MCF 10A (cell line): Measurements from ENCODE around the gene LRRC43. TPM values are rescaled to one million over a fixed set of nuclear protein-coding genes. Genes with fewer than 3 reads are reported as not detected.

Experiments
- BruUV-seq: library from RNA; stranded (reverse); fragments of 400-500 nt; replicated peaks from 2 replicates; lab custom pipeline; 2021; lab: Mats Ljungman, UMichigan
- CTCF ChIA-PET: fragments of 300-600 bp; sonication (Branson Sonifier 250); formaldehyde crosslinking; extraction: SDS; loops from one replicate; lab custom pipeline; 2021; ENCODE audit warnings: antibody characterized with exemption, inconsistent platforms; lab: Yijun Ruan, JAX
- POLR2A ChIA-PET: fragments of 300-600, 350-650 bp; sonication (Branson Sonifier 250); formaldehyde crosslinking; extraction: SDS; loops from one replicate; lab custom pipeline; 2020; ENCODE audit warnings: antibody characterized with exemption, inconsistent platforms; lab: Yijun Ruan, JAX
- DNase-seq: peaks from one replicate; pipeline ENCODE4 v3.0.0-alpha.2; 2018; ENCODE audit not compliant: unreplicated experiment
- H3K27ac Mint-ChIP-seq: one replicate; pipeline ENCODE4 v1.8.0; 2022; ENCODE audit warnings: mild to moderate bottlenecking, low read depth, mixed read lengths; ENCODE audit not compliant: unreplicated experiment
- H3K27me3 Mint-ChIP-seq: one replicate; pipeline ENCODE4 v1.8.0; 2022; ENCODE audit warnings: mixed read lengths; ENCODE audit not compliant: insufficient read depth, unreplicated experiment
- H3K36me3 Mint-ChIP-seq: one replicate; pipeline ENCODE4 v1.8.0; 2022; ENCODE audit warnings: mild to moderate bottlenecking, moderate library complexity, mixed read lengths; ENCODE audit not compliant: insufficient read depth, unreplicated experiment
- H3K4me1 Mint-ChIP-seq: one replicate; pipeline ENCODE4 v1.8.0; 2022; ENCODE audit warnings: mixed read lengths; ENCODE audit not compliant: insufficient read depth, unreplicated experiment
- H3K4me3 Mint-ChIP-seq: one replicate; pipeline ENCODE4 v1.8.0; 2022; ENCODE audit warnings: mild to moderate bottlenecking, moderate library complexity, mixed read lengths; ENCODE audit not compliant: unreplicated experiment
- H3K9me3 Mint-ChIP-seq: one replicate; pipeline ENCODE4 v1.8.0; 2022; ENCODE audit warnings: mixed read lengths; ENCODE audit not compliant: unreplicated experiment
- CTCF ChIP-seq: fragments of 200-600 bp; IDR thresholded peaks from one replicate; pipeline ENCODE4 v1.8.0; 2022; ENCODE audit warnings: antibody characterized with exemption, mild to moderate bottlenecking; ENCODE audit not compliant: unreplicated experiment
- intact Hi-C: fragments of 100-400 bp; cut with micrococcal nuclease; formaldehyde crosslinking; loops from 2 replicates; pipeline ENCODE4 v1.14.1; 2022
- total RNA-seq: library from RNA; stranded (reverse); gene quantifications from 2 replicates; pipeline ENCODE4 v1.2.3, GENCODE V29; 2022

Gene LRRC43
- total RNA-seq, 1 experiment from 2014 or later, result not detected

- ChIA-PET CTCF (no interaction called here), POLR2A (no interaction called here)
- no peak for DNase-seq
- Mint-ChIP-seq H3K27me3 (no peaks in the 10 kb centered on the region), H3K36me3 (no peaks in the 10 kb centered on the region), H3K4me3 (no peak overlapping the region), H3K9me3 (no peaks in the 10 kb centered on the region), H3K27ac (no peak overlapping the region), H3K4me1 (peaks cover 12% of the 10 kb centered on the region)
- intact Hi-C loops, result no loop called here
- TF ChIP-seq CTCF, result no peak
- BruUV-seq, result no TSS peak
Measured at GRCh38 chr12:122183588-122183940, 641 bp downstream of the LRRC43 start.

- no peak overlapping the region for H3K4me3 Mint-ChIP-seq
- intact Hi-C loops, result no loop called here
- POLR2A ChIA-PET, result no interaction called here
- no peaks in the 10 kb centered on the region for H3K27me3 Mint-ChIP-seq
- peaks cover 12% of the 10 kb centered on the region for H3K4me1 Mint-ChIP-seq
- no TSS peak for BruUV-seq
- H3K27ac Mint-ChIP-seq, result no peak overlapping the region
- H3K9me3 Mint-ChIP-seq, result no peaks in the 10 kb centered on the region
- TF ChIP-seq CTCF, result no peak
- H3K36me3 Mint-ChIP-seq, result no peaks in the 10 kb centered on the region
- no peak for DNase-seq
- CTCF ChIA-PET, result no interaction called here
Measured at GRCh38 chr12:122184517-122184916, 1.6 kb downstream of the LRRC43 start.

GRCh38 chr12:122185079-122185478 is 2.2 kb downstream of the LRRC43 start:
- Mint-ChIP-seq H3K4me1 (peaks cover 8% of the 10 kb centered on the region), H3K36me3 (no peaks in the 10 kb centered on the region), H3K9me3 (no peaks in the 10 kb centered on the region), H3K4me3 (no peak overlapping the region), H3K27ac (no peak overlapping the region), H3K27me3 (no peaks in the 10 kb centered on the region)
- intact Hi-C loops, result no loop called here
- BruUV-seq, result no TSS peak
- TF ChIP-seq CTCF, result no peak
- ChIA-PET POLR2A (no interaction called here), CTCF (no interaction called here)
- DNase-seq, result no peak

GRCh38 chr12:122185494-122186082 is 2.7 kb downstream of the LRRC43 start:
- no peak overlapping the region for H3K27ac Mint-ChIP-seq
- H3K4me1 Mint-ChIP-seq, result peaks cover 3% of the 10 kb centered on the region
- TF ChIP-seq CTCF, result no peak
- H3K27me3 Mint-ChIP-seq, result no peaks in the 10 kb centered on the region
- intact Hi-C loops, result no loop called here
- no TSS peak for BruUV-seq
- DNase-seq, result no peak
- H3K36me3 Mint-ChIP-seq, result peaks cover under 1% of the 10 kb centered on the region
- H3K4me3 Mint-ChIP-seq, result no peak overlapping the region
- POLR2A ChIA-PET, result no interaction called here
- H3K9me3 Mint-ChIP-seq, result no peaks in the 10 kb centered on the region
- CTCF ChIA-PET, result no interaction called here
